ENCODE measurements around the gene MEIKIN.

GRCh38 chr5:131942016-131942415, 3.4 kb downstream of the MEIKIN start:
- TF ChIP-seq CTCF (IDR thresholded peaks at IDR 0.05; ENCODE audit: borderline replicate concordance, extremely low read depth, low read length, poor library complexity, severe bottlenecking): no peak
- TF ChIP-seq EZH2 (IDR thresholded peaks at IDR 0.05; ENCODE audit: borderline replicate concordance, low read depth, low read length, severe bottlenecking): no peak

Data from DND-41 (cell line).